Lower leg skin (tissue), 3 donors: Measurements from ENCODE around the gene LDHAL6B.

Experiments
- POLR2A ChIP-seq, 2 donors: fragments of 450-650 bp; IDR thresholded peaks; one replicate each; pipeline ENCODE4 v1.6.1; 2016 to 2017; ENCODE audit warnings: antibody characterized with exemption in 2 of 2, mild to moderate bottlenecking in 1 of 2, moderate library complexity in 1 of 2
- TF ChIP-seq, protein P1 (sequence below), 3 donors: fragments of 450-650 bp; IDR thresholded peaks; one replicate each; pipeline ENCODE4 v1.5.1; 2016; ENCODE audit warnings: antibody characterized with exemption in 3 of 3, mild to moderate bottlenecking in 3 of 3, moderate library complexity in 2 of 3

DNA sequence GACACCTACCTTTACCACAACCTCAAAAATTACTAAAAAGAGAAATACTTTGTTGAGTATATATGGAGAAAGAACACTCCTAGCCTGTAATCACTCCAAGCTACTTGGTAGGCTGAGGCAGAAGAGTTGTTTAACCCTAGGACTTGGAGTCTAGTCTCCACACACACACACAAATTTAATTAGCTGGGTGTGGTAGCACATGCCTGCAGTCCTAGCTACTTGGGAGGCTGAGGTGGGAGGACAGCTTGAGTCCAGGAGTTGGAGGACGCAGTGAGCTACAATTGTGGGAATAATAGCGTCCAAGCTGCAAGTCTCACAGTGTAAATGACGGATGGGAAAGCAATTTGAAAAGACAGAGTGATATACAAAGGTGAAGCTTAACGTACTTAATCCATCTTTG, 50.5 kb downstream of the LDHAL6B start:
- TF ChIP-seq, protein P1, sequence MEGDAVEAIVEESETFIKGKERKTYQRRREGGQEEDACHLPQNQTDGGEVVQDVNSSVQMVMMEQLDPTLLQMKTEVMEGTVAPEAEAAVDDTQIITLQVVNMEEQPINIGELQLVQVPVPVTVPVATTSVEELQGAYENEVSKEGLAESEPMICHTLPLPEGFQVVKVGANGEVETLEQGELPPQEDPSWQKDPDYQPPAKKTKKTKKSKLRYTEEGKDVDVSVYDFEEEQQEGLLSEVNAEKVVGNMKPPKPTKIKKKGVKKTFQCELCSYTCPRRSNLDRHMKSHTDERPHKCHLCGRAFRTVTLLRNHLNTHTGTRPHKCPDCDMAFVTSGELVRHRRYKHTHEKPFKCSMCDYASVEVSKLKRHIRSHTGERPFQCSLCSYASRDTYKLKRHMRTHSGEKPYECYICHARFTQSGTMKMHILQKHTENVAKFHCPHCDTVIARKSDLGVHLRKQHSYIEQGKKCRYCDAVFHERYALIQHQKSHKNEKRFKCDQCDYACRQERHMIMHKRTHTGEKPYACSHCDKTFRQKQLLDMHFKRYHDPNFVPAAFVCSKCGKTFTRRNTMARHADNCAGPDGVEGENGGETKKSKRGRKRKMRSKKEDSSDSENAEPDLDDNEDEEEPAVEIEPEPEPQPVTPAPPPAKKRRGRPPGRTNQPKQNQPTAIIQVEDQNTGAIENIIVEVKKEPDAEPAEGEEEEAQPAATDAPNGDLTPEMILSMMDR (IDR thresholded peaks at IDR 0.05) = no peak
- TF ChIP-seq POLR2A (IDR thresholded peaks at IDR 0.05) = no peak
